ENCODE data around the gene ADAMTSL2. TPM values are rescaled to one million over a fixed set of nuclear protein-coding genes. Genes with fewer than 3 reads are reported as not detected.

Gene ADAMTSL2
- total RNA-seq, 1 experiment from 2014 or later: not detected

DNA sequence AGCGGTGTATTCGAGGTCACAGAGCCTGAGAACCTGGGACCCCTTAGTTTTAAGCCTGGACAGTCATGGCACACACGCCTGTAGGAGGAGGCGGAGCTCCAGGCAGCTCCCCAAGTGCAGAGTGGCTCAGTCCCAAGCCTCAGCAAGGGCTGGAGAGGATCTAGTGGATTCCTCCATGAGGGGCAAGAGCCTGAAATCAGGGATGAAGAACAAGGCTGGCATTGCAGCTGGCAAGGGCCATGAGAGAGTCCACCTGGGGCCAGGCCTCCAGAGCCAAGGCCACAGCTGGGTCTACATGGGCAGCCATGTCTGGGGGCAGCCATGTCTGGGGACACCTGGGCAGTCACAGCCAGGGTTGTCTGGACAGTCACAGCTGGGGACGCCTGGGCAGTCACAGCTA lies 21.9 kb downstream of the ADAMTSL2 start:
- peaks cover 27% of the 10 kb centered on the region for H3K27me3 Mint-ChIP-seq (ENCODE audit: insufficient read depth, unreplicated experiment)
- TF ChIP-seq CTCF (IDR thresholded peaks at IDR 0.05; ENCODE audit: unreplicated experiment): no peak
- H3K4me1 Mint-ChIP-seq (ENCODE audit: insufficient read depth, unreplicated experiment): peaks cover 5% of the 10 kb centered on the region
- H3K36me3 Mint-ChIP-seq (ENCODE audit: insufficient read depth, unreplicated experiment): no peaks in the 10 kb centered on the region
- H3K4me3 Mint-ChIP-seq (ENCODE audit: unreplicated experiment): no peak overlapping the region
- no peaks in the 10 kb centered on the region for H3K9me3 Mint-ChIP-seq (ENCODE audit: unreplicated experiment)
- intact Hi-C loops (cut with micrococcal nuclease): no loop called here
- H3K27ac Mint-ChIP-seq (ENCODE audit: low read depth, unreplicated experiment): no peak overlapping the region
- BruUV-seq (replicated peaks): no TSS peak
- ChIA-PET CTCF (interaction anchor here (0.5 to 0.6 kb wide), 2 partner anchors 41 to 189 kb away, joined by 3 to 4 read pairs; no protein-coding TSS in a partner anchor), POLR2A (no interaction called here)
- no peak for DNase-seq (ENCODE audit: unreplicated experiment)

DNA sequence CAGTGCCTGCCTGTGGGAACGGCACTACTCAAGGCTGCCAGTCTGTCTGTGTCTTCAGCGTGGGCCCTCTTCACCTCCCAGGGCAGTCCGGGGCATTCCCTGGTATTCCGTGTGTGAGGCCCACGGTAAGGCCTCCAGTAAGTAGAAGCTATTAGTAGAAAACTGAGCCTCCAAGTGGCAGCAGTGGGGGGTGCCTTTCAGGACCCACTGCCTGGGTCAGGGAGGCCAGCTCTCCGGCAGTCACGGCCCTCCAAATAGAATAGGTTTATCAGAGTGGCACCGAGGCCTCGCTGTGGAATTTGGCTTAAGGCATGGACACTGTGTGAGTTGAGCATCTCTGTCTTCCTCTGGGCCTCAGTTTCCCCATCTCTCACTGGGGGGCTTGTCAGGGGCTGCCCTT lies 23.1 kb downstream of the ADAMTSL2 start:
- POLR2A ChIA-PET: no interaction called here
- CTCF ChIA-PET: no interaction called here
- Mint-ChIP-seq H3K27me3 (ENCODE audit: insufficient read depth, unreplicated experiment) (peaks cover 22% of the 10 kb centered on the region), H3K9me3 (ENCODE audit: unreplicated experiment) (no peaks in the 10 kb centered on the region), H3K36me3 (ENCODE audit: insufficient read depth, unreplicated experiment) (no peaks in the 10 kb centered on the region), H3K4me3 (ENCODE audit: unreplicated experiment) (no peak overlapping the region), H3K27ac (ENCODE audit: low read depth, unreplicated experiment) (no peak overlapping the region), H3K4me1 (ENCODE audit: insufficient read depth, unreplicated experiment) (peaks cover 5% of the 10 kb centered on the region)
- no peak for TF ChIP-seq CTCF (IDR thresholded peaks at IDR 0.05; ENCODE audit: unreplicated experiment)
- no TSS peak for BruUV-seq (replicated peaks)
- intact Hi-C loops (cut with micrococcal nuclease): no loop called here
- DNase-seq (ENCODE audit: unreplicated experiment): no peak

DNA sequence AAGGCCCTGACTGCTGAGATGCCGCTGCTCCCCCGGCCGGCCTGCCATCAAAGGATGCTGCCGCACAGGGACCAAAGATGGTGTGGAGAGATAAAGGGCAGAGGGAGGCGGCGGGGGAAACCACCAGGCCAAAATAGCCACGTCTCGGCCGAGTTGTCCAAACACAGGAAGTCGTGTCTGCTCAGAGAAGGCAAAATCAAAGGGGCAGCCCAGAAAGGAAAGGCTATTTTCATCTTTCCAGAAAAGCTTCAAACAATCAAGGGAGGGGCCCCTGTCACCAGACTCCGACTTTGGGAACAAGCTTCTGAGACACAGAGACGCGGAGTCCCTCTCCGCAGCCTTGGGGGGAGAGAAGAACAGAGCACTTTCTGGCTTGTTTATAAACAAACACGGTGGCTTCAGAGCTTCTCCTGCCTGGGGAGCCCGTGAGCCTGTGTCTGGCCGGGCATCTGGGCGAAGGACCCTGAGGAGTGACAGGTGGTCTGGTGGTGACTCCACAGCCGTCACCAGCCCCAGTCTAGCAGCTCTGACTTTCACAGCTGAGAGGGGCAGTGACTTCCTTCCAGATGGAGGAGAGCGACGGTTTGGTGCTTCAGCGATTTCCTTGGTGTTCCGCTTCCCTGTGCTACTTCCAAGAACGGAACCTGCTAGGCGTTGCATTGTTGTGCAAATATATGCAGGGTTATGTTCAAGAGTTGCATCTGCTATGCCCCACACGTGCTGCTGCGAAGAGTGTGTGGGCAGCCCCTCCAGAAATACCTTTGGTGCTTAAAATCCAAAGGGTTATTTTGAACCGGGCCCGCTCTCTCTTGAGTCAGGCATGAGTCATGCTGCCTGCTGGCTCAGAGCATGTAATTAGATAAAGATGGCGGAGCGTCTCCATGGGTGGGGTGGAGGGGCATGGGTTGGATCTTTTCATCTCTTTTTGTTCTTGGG lies 24.0 kb downstream of the ADAMTSL2 start:
- Mint-ChIP-seq H3K4me1 (ENCODE audit: insufficient read depth, unreplicated experiment) (peaks cover 5% of the 10 kb centered on the region), H3K36me3 (ENCODE audit: insufficient read depth, unreplicated experiment) (no peaks in the 10 kb centered on the region), H3K27me3 (ENCODE audit: insufficient read depth, unreplicated experiment) (peaks cover 21% of the 10 kb centered on the region), H3K27ac (ENCODE audit: low read depth, unreplicated experiment) (no peak overlapping the region), H3K9me3 (ENCODE audit: unreplicated experiment) (no peaks in the 10 kb centered on the region), H3K4me3 (ENCODE audit: unreplicated experiment) (no peak overlapping the region)
- CTCF ChIA-PET: interaction anchor here (0.6 to 0.7 kb wide), 2 partner anchors 38 to 589 kb away, joined by 3 read pairs; no protein-coding TSS in a partner anchor
- no peak for TF ChIP-seq CTCF (IDR thresholded peaks at IDR 0.05; ENCODE audit: unreplicated experiment)
- BruUV-seq (replicated peaks): no TSS peak
- peak; percentile 45 for DNase-seq (ENCODE audit: unreplicated experiment)
- intact Hi-C loops (cut with micrococcal nuclease): no loop called here
- POLR2A ChIA-PET: no interaction called here

DNA sequence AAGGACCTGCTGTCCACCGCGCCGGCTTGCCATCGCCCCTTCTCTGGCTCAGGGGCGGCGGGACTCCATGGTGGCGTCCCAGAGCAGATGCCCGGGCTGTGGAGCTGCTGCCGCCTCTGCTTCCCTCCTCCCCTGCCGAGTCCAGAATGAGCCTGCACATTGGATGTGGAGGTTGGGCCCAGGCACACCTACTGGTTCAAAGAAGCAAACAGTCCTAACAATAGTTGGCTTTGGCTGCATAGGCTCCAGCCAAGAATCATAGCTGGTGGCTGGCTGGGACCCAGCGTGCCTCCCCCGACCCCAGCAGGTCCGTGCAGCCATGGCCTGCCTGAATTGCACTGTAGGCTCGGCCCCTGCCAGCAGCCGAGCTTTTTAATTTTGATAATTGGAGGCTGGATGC lies 25.8 kb downstream of the ADAMTSL2 start:
- BruUV-seq (replicated peaks): no TSS peak
- Mint-ChIP-seq H3K27me3 (ENCODE audit: insufficient read depth, unreplicated experiment) (peaks cover 33% of the 10 kb centered on the region), H3K4me1 (ENCODE audit: insufficient read depth, unreplicated experiment) (peaks cover 5% of the 10 kb centered on the region), H3K9me3 (ENCODE audit: unreplicated experiment) (no peaks in the 10 kb centered on the region), H3K27ac (ENCODE audit: low read depth, unreplicated experiment) (no peak overlapping the region), H3K4me3 (ENCODE audit: unreplicated experiment) (no peak overlapping the region), H3K36me3 (ENCODE audit: insufficient read depth, unreplicated experiment) (no peaks in the 10 kb centered on the region)
- no peak for DNase-seq (ENCODE audit: unreplicated experiment)
- ChIA-PET CTCF (no interaction called here), POLR2A (no interaction called here)
- no peak for TF ChIP-seq CTCF (IDR thresholded peaks at IDR 0.05; ENCODE audit: unreplicated experiment)
- intact Hi-C loops (cut with micrococcal nuclease): no loop called here

All from MCF 10A (cell line).